SJCRH30 (cell line): ENCODE data around the gene HTR3A. TPM values are rescaled to one million over a fixed set of nuclear protein-coding genes. Genes with fewer than 3 reads are reported as not detected.
A peak's percentile ranks its signal among the peaks of the same experiment; 100 is the strongest.
"Not testable (repeated sequence)": the region's sequence is repeated elsewhere in the genome, so short reads cannot be mapped to it uniquely, and the experiment has no call there.

ENCODE experiments used
- DNase-seq, 2 experiments: peaks; one replicate each; pipeline ENCODE4 v3.0.0-alpha.2; 2015 to 2020
- H3K27ac ChIP-seq: fragments of 250-450 bp; sonication (Bioruptor Pico); 2 replicates; pipeline ENCODE4 v1.5.1; 2020; ENCODE audit warnings: mild to moderate bottlenecking, moderate library complexity
- H3K27me3 ChIP-seq: fragments of 250-450 bp; sonication (Bioruptor Pico); 2 replicates; pipeline ENCODE4 v1.5.1; 2020; ENCODE audit warnings: mild to moderate bottlenecking, moderate library complexity
- H3K36me3 ChIP-seq: fragments of 250-450 bp; sonication (Bioruptor Pico); 2 replicates; pipeline ENCODE4 v1.5.1; 2020; ENCODE audit warnings: mild to moderate bottlenecking, moderate library complexity
- H3K4me1 ChIP-seq: fragments of 250-450 bp; sonication (Bioruptor Pico); 2 replicates; pipeline ENCODE4 v1.5.1; 2020; ENCODE audit warnings: mild to moderate bottlenecking, moderate library complexity
- H3K4me3 ChIP-seq: fragments of 250-450 bp; sonication (Bioruptor Pico); 2 replicates; pipeline ENCODE4 v1.5.1; 2020; ENCODE audit warnings: mild to moderate bottlenecking, moderate library complexity
- H3K9me3 ChIP-seq: fragments of 250-450 bp; sonication (Bioruptor Pico); replicated peaks from 2 replicates; pipeline ENCODE4 v1.5.1; 2020; ENCODE audit warnings: mild to moderate bottlenecking, moderate library complexity
- total RNA-seq: library from RNA; depleted of rRNA; stranded (reverse); fragments of >200 nt; shearing (Covaris generic); gene quantifications from 2 replicates; pipeline ENCODE4 v1.2.3, GENCODE V29; 2014; rRNA removed

Gene HTR3A
- not detected in 2 replicates for total RNA-seq

DNA sequence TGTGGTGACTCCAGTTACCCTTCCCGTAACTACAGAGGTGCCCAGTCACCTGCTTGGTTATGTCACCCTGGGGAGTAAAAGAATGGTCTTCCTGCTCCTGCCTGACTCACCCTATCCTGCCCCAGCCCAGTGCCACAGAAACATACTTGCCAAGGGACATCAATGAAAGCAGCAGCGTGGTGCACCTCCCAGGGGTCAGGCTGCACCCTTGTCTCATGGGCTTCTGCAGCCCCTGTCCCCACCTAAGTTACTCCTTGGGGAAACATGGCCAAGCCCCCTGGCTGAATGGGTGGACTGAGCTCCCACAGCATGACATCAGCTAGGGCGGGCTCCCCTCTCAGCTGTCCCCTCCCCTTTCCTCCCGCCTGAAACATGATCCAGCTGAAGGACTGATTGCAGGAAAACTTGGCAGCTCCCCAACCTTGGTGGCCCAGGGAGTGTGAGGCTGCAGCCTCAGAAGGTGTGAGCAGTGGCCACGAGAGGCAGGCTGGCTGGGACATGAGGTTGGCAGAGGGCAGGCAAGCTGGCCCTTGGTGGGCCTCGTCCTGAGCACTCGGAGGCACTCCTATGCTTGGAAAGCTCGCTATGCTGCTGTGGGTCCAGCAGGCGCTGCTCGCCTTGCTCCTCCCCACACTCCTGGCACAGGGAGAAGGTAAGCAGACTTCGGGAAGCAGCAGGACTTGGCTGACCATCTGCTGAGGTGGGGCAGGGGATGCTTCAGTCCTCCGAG is at the start of gene HTR3A:
TSS of gene HTR3A (plus strand) at position 368 of the 730 bp plus-strand sequence. CDS start at position 586, 218 bp downstream.
- H3K27ac ChIP-seq: no peak within 1 kb of the TSS
- H3K4me3 ChIP-seq: no peak within 1 kb of the TSS
- H3K9me3 ChIP-seq: no peaks in the 10 kb centered on the region
- no peaks in the 10 kb centered on the region for H3K27me3 ChIP-seq
- H3K4me1 ChIP-seq: peaks cover 5% of the 10 kb centered on the region; the same call in 1 of the 2 replicates
- peak; percentile 70 to 77 for DNase-seq
- H3K36me3 ChIP-seq: no peaks in the 10 kb centered on the region

DNA sequence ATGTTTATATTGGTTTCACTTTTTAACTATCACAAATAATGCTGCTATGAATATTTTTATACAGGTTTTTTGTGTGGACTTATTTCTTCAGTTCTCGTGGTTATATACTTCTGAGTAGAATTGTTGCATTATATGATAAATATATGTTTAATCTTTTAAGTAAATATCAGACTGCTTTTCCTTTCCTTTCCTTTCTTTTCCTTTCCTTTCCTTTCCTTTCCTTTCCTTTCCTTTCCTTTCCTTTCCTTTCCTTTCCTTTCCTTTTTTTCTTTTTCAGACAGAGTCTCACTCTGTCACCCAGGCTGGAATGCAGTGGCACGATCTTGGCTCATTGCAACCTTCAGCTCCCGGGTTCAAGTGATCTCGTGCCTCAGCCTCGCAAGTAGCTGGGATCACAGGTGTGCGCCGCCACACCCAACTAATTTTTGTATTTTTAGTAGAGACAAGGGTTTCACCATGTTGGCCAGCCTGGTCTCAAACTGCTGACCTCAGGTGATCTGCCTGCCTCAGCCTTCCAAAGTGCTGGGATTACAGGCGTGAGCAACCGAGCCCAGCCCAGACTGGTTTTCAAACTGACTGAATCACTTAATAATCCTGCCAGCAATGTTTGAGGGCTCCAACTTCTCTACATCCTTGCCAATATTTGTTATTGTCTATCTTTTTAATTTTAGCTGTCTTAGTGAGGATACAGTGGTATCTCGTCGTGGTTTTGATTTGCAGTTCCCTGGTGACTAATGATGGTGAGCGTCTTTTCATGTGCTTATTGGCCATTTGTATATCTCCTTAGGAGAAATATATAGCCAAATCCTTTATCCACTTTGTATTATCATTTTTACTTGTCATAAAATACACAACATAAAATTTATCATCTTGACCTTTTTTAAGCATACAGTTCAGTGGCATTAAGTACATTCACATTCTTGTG is 48.4 kb upstream of the HTR3A start:
- no peaks in the 10 kb centered on the region for H3K27me3 ChIP-seq
- DNase-seq: no peak
- no peaks in the 10 kb centered on the region for H3K36me3 ChIP-seq
- no peaks in the 10 kb centered on the region for H3K4me1 ChIP-seq
- no peak overlapping the region for H3K27ac ChIP-seq
- H3K4me3 ChIP-seq: no peak overlapping the region
- no peaks in the 10 kb centered on the region for H3K9me3 ChIP-seq

DNA sequence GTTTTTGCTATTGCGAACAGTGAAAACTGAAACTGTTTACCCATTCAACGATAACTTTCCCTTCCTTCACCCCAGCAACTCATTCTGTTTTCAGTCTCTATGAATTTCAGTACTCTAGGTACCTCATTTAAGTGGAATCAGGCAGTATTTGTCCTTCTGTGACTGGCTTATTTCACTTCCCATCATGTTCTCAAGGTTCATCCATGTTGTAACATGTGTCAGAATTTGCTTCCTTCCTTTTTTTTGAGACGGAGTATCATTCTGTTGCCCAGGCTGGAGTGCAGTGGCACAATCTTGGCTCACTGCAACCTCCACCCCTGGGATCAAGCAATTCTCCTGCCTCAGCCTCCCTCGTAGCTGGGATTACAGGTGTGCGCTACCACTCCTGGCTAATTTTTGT is 46.6 kb upstream of the HTR3A start:
- Histone ChIP-seq H3K36me3 (no peaks in the 10 kb centered on the region), H3K9me3 (no peaks in the 10 kb centered on the region)

DNA sequence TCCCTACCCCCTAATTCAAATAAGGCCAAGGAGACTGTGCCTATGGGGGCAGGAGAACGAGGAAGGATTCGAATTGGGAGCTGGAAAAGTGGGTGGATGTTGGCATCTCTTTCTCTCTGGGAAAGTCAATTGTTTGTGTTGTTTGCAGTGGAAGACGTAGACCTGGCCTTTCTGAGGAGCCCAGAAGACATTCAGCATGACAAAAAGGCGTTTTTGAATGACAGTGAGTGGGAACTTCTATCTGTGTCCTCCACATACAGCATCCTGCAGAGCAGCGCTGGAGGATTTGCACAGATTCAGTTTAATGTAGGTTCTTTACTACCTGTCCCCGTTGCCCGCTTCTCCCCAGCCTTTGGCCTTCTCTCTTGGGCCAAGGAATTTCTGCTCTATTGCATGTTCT is 42.1 kb upstream of the HTR3A start:
- no peaks in the 10 kb centered on the region for H3K36me3 ChIP-seq
- H3K4me1 ChIP-seq: no peaks in the 10 kb centered on the region
- H3K27ac ChIP-seq: no peak overlapping the region
- no peaks in the 10 kb centered on the region for H3K9me3 ChIP-seq
- H3K27me3 ChIP-seq: no peaks in the 10 kb centered on the region
- H3K4me3 ChIP-seq: no peak overlapping the region
- no peak for DNase-seq

More for the DNA sequence above, 46.6 kb upstream of the HTR3A start:
- H3K4me3 ChIP-seq: no peak overlapping the region
- no peaks in the 10 kb centered on the region for H3K4me1 ChIP-seq
- no peaks in the 10 kb centered on the region for H3K27me3 ChIP-seq
- H3K27ac ChIP-seq: no peak overlapping the region
- DNase-seq: no peak

DNA sequence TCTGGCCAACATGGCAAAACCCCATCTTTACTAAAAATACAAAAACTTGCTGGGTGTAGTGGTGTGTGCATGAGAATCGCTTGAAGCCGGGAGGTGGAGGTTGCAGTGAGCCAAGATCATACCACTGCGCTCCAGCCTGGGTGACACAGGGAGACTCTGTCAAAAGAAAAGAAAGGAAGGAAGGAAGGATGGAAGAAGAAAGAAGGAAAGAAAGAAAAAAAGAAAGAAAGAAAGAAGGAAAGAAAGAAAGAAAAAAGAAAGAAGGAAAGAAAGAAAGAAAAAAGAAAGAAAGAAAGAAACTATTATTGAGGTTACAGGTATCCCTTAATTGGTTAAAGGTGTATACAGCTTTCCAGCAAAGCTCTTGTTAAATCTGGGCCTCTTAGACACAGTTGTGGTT is 40.7 kb upstream of the HTR3A start:
- not testable (repeated sequence) for H3K9me3 ChIP-seq, H3K27me3 ChIP-seq, H3K36me3 ChIP-seq, H3K4me3 ChIP-seq, H3K27ac ChIP-seq, DNase-seq, H3K4me1 ChIP-seq

DNA sequence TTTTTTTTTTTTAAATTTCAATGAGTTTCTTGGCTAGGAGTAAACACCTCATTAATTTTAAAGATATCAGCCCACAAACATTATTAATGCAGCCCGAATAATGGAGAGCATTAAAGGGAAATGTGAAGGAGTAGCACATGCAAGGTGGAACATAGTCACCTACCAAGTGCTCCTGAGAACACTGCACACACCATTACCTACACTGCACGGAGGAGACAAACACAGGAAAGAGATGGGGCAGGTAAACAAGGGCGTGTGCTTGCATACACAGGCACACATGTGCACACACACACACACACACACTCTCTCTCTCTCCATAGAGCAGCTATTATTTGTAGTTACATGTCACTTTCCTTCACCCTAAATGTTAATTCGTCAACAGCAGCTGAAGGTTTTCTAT is 40.1 kb upstream of the HTR3A start:
- Histone ChIP-seq H3K27me3 (no peaks in the 10 kb centered on the region), H3K36me3 (no peaks in the 10 kb centered on the region), H3K4me3 (no peak overlapping the region), H3K4me1 (no peaks in the 10 kb centered on the region), H3K9me3 (no peaks in the 10 kb centered on the region), H3K27ac (no peak overlapping the region)
- DNase-seq: no peak

DNA sequence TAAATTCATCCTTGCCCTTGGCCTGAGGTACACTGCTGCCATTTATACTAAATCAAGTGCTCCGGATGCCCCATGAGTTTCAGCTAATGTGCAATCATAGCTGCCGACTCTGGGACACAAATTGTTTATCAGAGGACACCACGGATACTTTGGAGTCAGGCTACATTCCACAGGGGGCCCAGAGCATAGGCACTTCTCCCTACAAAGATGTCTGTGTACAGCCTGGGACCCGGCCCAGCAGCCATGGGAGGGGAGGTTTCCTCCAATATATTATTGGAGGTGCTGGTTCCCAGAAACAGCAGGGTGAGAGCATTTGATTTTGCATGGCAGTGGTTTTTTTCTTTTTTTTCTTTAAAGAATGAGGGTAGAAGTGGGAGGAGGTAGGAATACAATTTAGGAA is 39.0 kb upstream of the HTR3A start:
- Histone ChIP-seq H3K27me3 (no peaks in the 10 kb centered on the region), H3K9me3 (no peaks in the 10 kb centered on the region)

DNA sequence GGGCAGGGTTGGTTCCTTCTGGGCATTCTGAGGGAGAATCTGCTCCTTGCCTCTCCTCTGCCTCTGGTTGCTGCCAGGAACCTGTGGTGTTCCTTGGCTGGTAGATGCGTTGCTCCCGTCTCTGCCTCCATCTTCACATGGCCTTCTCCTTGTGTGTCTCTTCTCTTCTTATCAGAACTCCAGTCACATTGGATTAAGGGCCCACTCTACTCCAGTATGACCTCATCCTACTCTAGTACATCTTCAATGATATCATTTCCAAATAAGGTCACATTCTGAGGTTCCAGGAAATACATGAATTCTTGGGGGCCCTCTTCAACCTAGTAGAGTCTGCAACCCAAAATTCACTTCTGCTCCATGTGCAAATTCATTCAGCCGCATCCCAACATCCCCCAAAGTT is 37.0 kb upstream of the HTR3A start:
- H3K36me3 ChIP-seq: no peaks in the 10 kb centered on the region
- H3K27me3 ChIP-seq: no peaks in the 10 kb centered on the region

More for the DNA sequence above, 39.0 kb upstream of the HTR3A start:
- Histone ChIP-seq H3K4me3 (no peak overlapping the region), H3K36me3 (no peaks in the 10 kb centered on the region), H3K27ac (no peak overlapping the region), H3K4me1 (no peaks in the 10 kb centered on the region)
- no peak for DNase-seq

DNA sequence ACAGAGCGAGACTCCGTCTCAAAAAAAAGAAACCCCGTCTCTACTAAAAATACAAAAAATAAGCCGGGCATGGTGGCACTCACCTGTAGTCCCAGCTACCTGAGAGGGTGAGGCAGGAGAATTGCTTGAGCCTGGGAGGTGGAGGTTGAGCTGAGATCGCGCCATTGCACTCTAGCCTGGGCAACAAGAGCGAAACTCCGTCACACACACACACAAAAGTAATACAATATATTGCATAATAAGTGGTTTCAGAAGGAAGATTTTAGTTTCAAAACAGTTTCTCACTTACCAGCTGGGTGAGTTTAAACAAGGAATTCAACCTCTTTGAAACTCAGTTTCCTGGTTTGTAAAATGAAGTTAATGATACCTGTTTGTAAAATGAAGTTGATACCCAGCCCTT is 32.7 kb upstream of the HTR3A start:
- Histone ChIP-seq H3K27ac (no peak overlapping the region), H3K4me3 (no peak overlapping the region), H3K27me3 (no peaks in the 10 kb centered on the region), H3K36me3 (no peaks in the 10 kb centered on the region), H3K9me3 (no peaks in the 10 kb centered on the region), H3K4me1 (no peaks in the 10 kb centered on the region)
- DNase-seq: no peak

More for the DNA sequence above, 37.0 kb upstream of the HTR3A start:
- Histone ChIP-seq H3K27ac (no peak overlapping the region), H3K4me1 (no peaks in the 10 kb centered on the region), H3K4me3 (no peak overlapping the region), H3K9me3 (no peaks in the 10 kb centered on the region)
- no peak for DNase-seq

DNA sequence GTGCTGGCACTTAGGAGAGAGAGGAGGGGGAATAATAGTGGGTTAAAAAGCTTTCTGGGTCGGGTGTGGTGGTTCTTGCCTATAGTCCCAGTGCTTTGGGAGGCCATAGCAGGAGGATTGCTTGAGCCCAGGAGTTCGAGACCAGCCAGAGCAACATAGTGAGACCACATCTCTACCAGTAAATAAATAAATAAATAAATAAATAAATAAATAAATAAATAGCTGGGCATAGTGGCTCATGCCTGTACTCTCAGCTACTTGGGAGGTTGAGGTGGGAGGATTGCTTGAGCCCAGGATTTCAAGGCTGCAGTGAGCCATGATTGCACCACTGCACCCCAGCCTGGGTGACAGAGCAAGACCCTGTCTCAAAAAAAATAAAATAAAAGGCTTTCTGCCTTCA is 28.7 kb upstream of the HTR3A start:
- not testable (repeated sequence) for H3K4me3 ChIP-seq, H3K27ac ChIP-seq, H3K36me3 ChIP-seq, H3K4me1 ChIP-seq, DNase-seq, H3K9me3 ChIP-seq, H3K27me3 ChIP-seq

DNA sequence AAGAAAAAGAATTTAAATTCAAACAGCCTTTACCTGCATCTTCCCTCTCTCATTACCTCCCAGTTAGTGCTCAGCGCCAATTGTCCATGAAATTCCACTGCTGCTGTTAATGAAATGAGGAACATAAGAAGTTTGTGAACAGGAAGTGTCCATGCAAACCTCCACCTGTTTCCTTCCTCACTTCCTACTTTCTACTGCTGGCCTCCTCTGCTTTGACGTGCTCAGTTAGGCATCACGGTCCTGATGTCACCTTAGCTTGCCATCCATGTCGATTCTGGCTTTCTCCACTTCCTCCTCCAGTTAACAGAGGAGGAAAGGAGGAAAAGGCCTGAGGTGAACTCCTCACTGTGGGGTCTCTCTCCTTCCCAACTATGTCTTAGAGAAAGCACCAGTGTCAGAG is 26.9 kb upstream of the HTR3A start:
- Histone ChIP-seq H3K27me3 (no peaks in the 10 kb centered on the region), H3K36me3 (no peaks in the 10 kb centered on the region)

DNA sequence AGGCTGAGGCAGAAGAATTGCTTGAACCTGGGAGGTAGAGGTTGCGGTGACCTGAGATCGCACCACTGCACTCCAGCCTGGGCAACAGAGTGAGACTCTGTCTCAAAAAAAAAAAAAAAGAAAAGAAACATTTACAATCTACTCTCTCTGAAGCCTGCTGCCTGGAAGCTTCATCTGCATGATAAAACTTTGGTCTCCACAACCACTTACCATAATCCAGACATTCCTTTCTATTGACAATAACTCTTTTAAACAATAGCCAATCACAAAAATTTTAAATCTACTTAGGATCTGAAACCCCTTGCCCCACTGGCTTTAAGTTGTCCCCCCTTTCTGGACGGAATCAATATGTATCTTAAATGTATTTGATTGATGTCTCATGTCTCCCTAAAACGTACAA is 25.0 kb upstream of the HTR3A start:
- no peak for DNase-seq
- no peaks in the 10 kb centered on the region for H3K9me3 ChIP-seq
- H3K4me1 ChIP-seq: no peaks in the 10 kb centered on the region
- H3K27ac ChIP-seq: no peak overlapping the region
- H3K27me3 ChIP-seq: no peaks in the 10 kb centered on the region
- no peaks in the 10 kb centered on the region for H3K36me3 ChIP-seq
- no peak overlapping the region for H3K4me3 ChIP-seq

More for the DNA sequence above, 26.9 kb upstream of the HTR3A start:
- DNase-seq: no peak
- Histone ChIP-seq H3K27ac (no peak overlapping the region), H3K4me1 (no peaks in the 10 kb centered on the region), H3K4me3 (no peak overlapping the region), H3K9me3 (no peaks in the 10 kb centered on the region)

DNA sequence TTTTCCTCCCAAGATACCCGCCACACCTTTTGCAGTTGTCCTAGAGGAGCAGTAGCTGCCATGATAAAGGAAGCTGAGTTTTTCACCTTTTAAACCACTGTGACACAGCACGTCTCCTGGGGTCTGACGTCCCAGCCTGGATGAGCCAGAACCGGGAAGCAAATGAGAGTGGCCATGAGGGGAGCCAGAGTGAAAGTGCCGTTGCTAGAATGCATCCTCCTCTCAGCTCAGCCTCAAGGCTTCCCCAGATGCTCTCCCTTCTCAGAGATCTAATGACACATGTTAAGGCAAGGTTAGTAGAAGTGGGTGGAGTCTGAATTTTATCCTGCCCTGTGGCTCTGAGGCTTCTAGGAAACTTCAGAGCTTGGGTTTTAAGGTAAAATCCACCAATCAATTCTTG is 23.4 kb upstream of the HTR3A start:
- H3K36me3 ChIP-seq: no peaks in the 10 kb centered on the region
- no peaks in the 10 kb centered on the region for H3K4me1 ChIP-seq
- no peak overlapping the region for H3K4me3 ChIP-seq
- no peak for DNase-seq
- H3K27ac ChIP-seq: no peak overlapping the region
- no peaks in the 10 kb centered on the region for H3K9me3 ChIP-seq
- no peaks in the 10 kb centered on the region for H3K27me3 ChIP-seq

DNA sequence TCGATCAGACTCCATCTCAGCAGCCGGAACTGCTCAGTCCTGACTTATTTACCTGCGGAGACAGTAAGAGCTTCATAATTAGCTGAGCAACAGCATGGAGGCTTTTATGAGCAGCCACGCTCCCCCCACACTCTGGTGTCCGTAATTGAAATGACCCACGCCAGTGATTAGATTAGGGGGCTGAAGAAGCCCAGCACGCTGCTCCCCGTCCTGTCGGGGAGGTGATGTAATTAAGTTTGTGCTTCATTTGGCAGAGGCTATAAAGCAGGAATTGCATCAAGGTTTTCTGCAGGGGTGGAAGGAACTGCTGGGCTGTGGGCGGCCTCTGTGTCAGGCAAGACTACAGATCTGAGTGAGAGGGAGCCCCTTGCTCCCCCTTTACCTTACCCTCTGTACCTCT is 22.8 kb upstream of the HTR3A start:
- Histone ChIP-seq H3K36me3 (no peaks in the 10 kb centered on the region), H3K4me1 (no peaks in the 10 kb centered on the region), H3K9me3 (no peaks in the 10 kb centered on the region), H3K4me3 (no peak overlapping the region), H3K27me3 (no peaks in the 10 kb centered on the region), H3K27ac (no peak overlapping the region)
- no peak for DNase-seq

DNA sequence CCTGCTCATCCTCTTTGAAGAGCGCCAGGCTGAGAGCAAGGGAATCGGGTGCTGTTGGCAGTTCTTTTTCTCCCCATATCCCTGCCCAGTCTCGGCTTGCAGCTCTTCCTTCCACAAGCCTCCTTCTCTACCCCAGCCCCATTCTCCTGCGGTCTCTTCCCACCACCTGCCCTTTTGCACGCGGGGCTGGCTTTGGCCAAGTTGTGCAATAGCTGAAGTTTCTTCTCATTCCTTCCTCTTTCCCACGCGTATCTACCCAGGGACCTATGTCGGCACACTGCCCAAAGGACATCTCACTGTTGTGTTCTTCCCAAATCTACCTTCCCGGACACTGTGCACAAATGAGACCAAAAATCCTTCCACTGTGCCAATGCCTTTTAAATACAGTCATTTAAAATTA is 22.3 kb upstream of the HTR3A start:
- no peaks in the 10 kb centered on the region for H3K27me3 ChIP-seq
- no peaks in the 10 kb centered on the region for H3K9me3 ChIP-seq
- H3K4me3 ChIP-seq: no peak overlapping the region
- no peaks in the 10 kb centered on the region for H3K4me1 ChIP-seq
- no peaks in the 10 kb centered on the region for H3K36me3 ChIP-seq
- no peak overlapping the region for H3K27ac ChIP-seq
- no peak for DNase-seq
